ENCODE data around the gene LAMTOR3. TPM values are rescaled to one million over a fixed set of nuclear protein-coding genes. Genes with fewer than 3 reads are reported as not detected.

Gene LAMTOR3
- total RNA-seq (2014; rRNA removed; shearing (Covaris generic)) = 36.7 and 40.8 TPM in 2 replicates
- polyA plus RNA-seq (2016; fragmentation: Nextera tagmentation; extraction: Ambion mirVana) = 60.7 and 64.5 TPM in 2 replicates
- long read RNA-seq, full-length matches to known transcripts = 15 of 17 reads
- long read RNA-seq, partial matches to known transcripts = 2 of 17 reads
- long read RNA-seq, other reads (novel, unspliced or antisense) = 0 of 17 reads

- Histone ChIP-seq H3K4me2 (peak within 1 kb of the TSS; percentile 91), H3K9me2 (ENCODE audit: insufficient read depth) (no peaks in the 10 kb centered on the region), H3K36me3 (ENCODE audit: insufficient read depth) (no peaks in the 10 kb centered on the region), H3K4me1 (ENCODE audit: insufficient read depth) (no peaks in the 10 kb centered on the region), H3F3A (replicated peaks; ENCODE audit: low read depth) (peaks cover 4% of the 10 kb centered on the region; the same call in 1 of the 2 replicates), H3K27me3 (ENCODE audit: insufficient read depth) (no peaks in the 10 kb centered on the region), H4K20me1 (replicated peaks; ENCODE audit: insufficient read depth) (no peaks in the 10 kb centered on the region), H3K27ac (ENCODE audit: low read depth) (peak within 1 kb of the TSS; percentile 93), H3K79me2 (replicated peaks; ENCODE audit: insufficient read depth) (peaks cover 28% of the 10 kb centered on the region), H2AFZ (peak within 1 kb of the TSS; percentile 98; the same call in 1 of the 2 replicates), H3K4me3 (peak within 1 kb of the TSS; percentile 92)
- TF ChIP-seq ZNF114 (CRISPR knock-in tag; IDR thresholded peaks at IDR 0.05) (no peak), STAT1 (IDR thresholded peaks at IDR 0.05; ENCODE audit: unreplicated experiment) (no peak), ZNF462 (CRISPR knock-in tag; IDR thresholded peaks at IDR 0.05) (no peak), EZH2phosphoT487 (IDR thresholded peaks at IDR 0.05; ENCODE audit: unreplicated experiment) (no peak), CTCF (conservative IDR thresholded peaks at IDR 0.05; ENCODE audit: low read depth in 2 of 2) (no peak), JUNB (IDR thresholded peaks at IDR 0.05; ENCODE audit: unreplicated experiment) (no peak), EZH2 (IDR thresholded peaks at IDR 0.05; ENCODE audit: low read depth, unreplicated experiment) (no peak), POLR2AphosphoS5 (IDR thresholded peaks at IDR 0.05; ENCODE audit: low read depth) (peak; percentile 93), NANOG (IDR thresholded peaks at IDR 0.05; ENCODE audit: borderline replicate concordance) (no peak), ETS1 (IDR thresholded peaks at IDR 0.05) (peak; percentile 86), ZNF331 (CRISPR knock-in tag; IDR thresholded peaks at IDR 0.05; ENCODE audit: low read depth) (no peak), CREB1 (CRISPR knock-in tag; IDR thresholded peaks at IDR 0.05; ENCODE audit: low read depth) (peak; percentile 82), REST (IDR thresholded peaks at IDR 0.05; ENCODE audit: unreplicated experiment) (no peak)
- Mint-ChIP-seq H3K27me3 (ENCODE audit: insufficient read depth, low read depth, poor library complexity) (no peaks in the 10 kb centered on the region), H3K4me3 (peak within 1 kb of the TSS; percentile 97), H3K36me3 (ENCODE audit: low read depth) (no peaks in the 10 kb centered on the region), H3K27ac (peak within 1 kb of the TSS; percentile 94), H3K4me1 (peaks cover 8% of the 10 kb centered on the region), H3K9me3 (no peaks in the 10 kb centered on the region)
- ATAC-seq (peak; percentile 98), DNase-seq (ENCODE audit: low spot score) (peak; percentile 96)
Measured at GRCh38 chr4:99894161-99894997, at the start of gene LAMTOR3. Gene LAMTOR3, minus strand, starts transcription at chr4:99894427. Its CDS starts 464 bp downstream, at chr4:99893963.

Measured in GM23338 (cell line).